IPS DF 4.7 (cell line): Measurements from ENCODE around the gene CCDC127.
"Not testable (repeated sequence)": the region's sequence is repeated elsewhere in the genome, so short reads cannot be mapped to it uniquely, and the experiment has no call there.

Experiments
- DNase-seq: peaks from one replicate; pipeline ENCODE4 v3.0.0-alpha.2; 2013; ENCODE audit warnings: low spot score; ENCODE audit errors: extremely low read depth

Gene CCDC127

DNA sequence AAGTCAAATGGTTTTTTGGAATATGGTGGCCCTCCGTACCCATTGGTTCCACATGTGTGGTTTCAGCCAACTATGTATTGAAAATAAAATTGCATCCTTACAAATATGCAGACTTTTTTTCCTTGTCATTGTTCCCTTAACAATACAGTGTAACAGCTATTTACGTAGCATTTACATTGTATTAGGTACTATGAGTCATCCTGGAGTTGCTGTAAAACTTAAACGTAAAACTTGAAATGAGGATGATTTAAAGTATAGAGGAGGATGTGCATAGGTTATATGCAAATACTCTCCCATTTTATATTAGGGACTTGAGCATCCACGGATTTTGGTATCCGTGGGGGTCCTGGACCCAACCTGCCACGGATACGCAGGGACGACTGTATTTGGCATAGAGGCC lies 16.5 kb upstream of the CCDC127 start:
- DNase-seq, result no peak

DNA sequence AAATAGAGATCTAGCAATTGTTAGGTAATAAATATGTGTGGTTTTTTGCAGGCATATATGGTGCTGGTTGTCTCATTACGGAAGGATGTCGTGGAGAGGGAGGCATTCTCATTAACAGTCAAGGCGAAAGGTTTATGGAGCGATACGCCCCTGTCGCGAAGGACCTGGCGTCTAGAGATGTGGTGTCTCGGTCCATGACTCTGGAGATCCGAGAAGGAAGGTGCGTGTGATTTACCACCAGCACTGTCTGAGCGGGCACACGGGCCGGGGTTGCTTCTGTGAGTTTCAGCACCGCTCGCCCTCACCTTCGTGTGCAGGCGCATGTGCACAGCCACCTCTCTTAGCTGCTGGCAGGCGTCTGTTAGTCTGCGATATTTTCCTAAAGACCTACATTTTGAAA lies 15.5 kb upstream of the CCDC127 start:
- DNase-seq, result not testable (repeated sequence)

GRCh38 chr5:231661-232060 lies 13.7 kb upstream of the CCDC127 start:
- no peak for DNase-seq

- DNase-seq, result no peak
Measured at GRCh38 chr5:230711-231110, 12.8 kb upstream of the CCDC127 start.

DNA sequence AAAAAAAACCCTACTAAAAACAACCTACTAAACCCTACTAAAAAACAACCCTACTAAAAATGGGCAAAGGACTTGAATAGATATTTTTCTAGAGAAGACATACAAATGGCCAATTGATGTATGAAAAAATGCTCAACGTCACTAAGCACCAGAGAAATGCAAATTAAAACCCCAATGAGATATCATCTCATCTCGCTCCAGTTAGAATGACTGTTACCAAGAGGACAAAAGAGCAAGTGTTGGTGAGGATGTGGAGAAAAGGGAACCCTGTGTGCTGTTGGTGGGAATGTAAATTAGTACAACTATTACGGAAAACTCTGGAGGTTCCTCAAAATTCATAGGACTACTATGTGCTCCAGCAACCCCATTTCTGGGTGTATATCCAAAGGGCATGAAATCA lies 10.9 kb upstream of the CCDC127 start:
- no peak for DNase-seq

GRCh38 chr5:227375-227774 lies 9.4 kb upstream of the CCDC127 start:
- not testable (repeated sequence) for DNase-seq

GRCh38 chr5:225334-225733 lies 7.4 kb upstream of the CCDC127 start:
- no peak for DNase-seq

- DNase-seq, result no peak
Measured at GRCh38 chr5:223791-224190, 5.8 kb upstream of the CCDC127 start.

GRCh38 chr5:222951-223715 lies 5.2 kb upstream of the CCDC127 start:
- not testable (repeated sequence) for DNase-seq

GRCh38 chr5:219991-220390 lies 2.0 kb upstream of the CCDC127 start:
- no peak for DNase-seq

- DNase-seq, result no peak
Measured at GRCh38 chr5:219460-219863, 1.5 kb upstream of the CCDC127 start.

- no peak for DNase-seq
Measured at GRCh38 chr5:218457-219291, 721 bp upstream of the CCDC127 start.

- not testable (repeated sequence) for DNase-seq
Measured at GRCh38 chr5:216076-216475, 1.9 kb downstream of the CCDC127 start.

- not testable (repeated sequence) for DNase-seq
Measured at GRCh38 chr5:215256-215655, 2.7 kb downstream of the CCDC127 start.

DNA sequence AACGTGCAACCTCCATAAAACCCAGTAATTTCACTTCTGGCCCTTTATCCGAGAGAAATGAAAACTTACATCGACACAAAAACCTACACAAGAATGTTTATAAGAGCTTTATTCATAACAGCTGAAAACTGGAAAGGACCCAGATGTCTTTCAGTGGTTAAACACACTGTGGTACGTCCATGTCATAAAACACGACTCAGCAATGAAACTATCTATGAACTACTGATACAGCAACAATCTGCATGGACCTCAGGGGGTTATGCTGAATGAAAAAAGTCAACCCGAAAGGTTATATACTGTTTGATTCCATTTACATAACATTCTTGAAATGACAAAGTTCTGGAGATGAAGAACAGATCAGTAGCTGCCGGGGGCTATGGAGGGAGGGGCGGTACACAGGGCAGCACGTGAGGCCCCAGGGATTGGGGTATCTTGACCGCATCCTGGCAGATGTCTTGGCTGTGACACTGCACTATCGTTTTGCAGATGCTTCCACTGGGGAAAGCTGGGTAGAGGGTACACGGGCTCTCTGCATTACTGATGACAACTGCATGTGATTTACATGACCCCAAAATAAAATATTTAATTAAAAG lies 4.1 kb downstream of the CCDC127 start:
- DNase-seq, result no peak

DNA sequence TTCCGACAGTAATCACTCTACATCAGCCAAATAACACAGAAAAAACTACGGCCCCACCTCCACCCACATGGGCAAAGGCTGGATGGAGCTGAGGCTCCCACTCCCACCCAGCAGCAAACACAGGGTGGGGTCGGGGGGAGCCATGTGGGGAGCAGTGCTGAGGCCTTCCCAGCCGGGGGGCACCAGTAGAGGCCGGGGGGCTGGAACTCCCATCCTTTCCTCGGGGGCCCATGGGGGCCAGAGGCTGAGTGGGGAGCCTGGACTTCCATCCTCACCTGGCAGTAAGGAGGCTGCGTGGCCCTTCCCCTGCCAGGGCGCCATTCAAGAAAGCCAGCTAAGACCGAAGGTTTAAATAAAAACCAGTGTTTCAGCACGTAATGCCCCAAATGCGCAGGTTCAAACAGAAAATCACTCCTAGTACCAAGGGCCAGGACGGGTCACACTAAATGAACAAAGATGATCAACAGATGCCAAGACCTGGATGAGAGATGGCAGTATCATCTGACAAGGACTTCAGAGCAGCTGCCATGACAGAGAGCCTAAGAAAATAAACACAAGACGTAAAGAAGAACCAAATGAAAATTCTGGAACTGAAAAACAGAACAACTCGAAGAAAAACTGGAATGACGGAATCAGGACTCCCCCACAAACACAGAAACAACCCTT lies 9.4 kb downstream of the CCDC127 start:
- no peak for DNase-seq

DNA sequence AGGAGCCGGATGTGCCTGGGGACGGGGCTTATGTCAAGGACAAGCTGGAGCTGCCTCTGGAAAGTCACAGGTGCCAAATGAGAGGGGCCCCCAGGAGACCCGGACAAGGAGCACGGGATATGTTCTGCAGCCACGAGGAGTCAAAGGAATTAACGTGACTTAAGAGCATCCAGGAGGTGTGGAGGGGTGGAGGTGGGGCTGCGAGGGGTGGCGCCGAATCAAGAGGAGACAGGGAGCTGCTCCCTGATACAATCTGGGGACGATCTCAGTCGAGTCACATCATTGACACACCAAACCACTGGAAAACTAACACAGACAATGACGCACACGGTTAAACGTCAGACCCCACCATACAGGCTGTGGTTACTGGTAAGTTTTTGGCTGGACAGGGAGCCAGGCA lies 10.4 kb downstream of the CCDC127 start:
- DNase-seq, result no peak

DNA sequence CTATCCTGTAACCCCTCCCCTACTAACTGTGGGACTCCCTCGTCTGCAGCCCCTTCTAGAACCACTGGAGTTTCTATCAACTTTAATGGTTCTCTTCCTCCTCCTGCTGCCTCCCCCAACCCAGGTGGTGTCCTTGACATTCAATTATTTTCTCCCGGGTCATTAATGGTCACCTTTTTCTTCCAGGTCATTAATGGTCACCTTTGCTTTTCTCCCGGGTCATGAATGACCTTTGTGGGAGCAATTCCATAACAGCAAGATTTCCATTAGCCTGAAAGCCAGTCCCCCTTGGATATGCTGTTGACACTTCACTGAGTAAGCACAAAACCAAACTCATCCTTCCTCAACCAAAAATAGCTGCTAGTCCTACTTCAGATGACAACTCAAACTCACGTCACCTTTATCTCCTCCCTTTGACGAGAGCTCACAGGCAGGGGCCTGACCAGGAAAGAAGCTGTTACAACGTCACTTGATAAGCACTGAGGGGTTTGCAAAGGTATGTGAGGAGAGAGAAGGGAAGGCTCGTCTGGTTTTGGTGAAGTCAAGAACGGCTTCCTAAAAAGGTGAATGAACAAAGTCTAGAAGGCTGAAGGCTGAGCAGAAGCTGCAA lies 10.9 kb downstream of the CCDC127 start:
- no peak for DNase-seq

GRCh38 chr5:206406-206805 lies 11.5 kb downstream of the CCDC127 start:
- no peak for DNase-seq

DNA sequence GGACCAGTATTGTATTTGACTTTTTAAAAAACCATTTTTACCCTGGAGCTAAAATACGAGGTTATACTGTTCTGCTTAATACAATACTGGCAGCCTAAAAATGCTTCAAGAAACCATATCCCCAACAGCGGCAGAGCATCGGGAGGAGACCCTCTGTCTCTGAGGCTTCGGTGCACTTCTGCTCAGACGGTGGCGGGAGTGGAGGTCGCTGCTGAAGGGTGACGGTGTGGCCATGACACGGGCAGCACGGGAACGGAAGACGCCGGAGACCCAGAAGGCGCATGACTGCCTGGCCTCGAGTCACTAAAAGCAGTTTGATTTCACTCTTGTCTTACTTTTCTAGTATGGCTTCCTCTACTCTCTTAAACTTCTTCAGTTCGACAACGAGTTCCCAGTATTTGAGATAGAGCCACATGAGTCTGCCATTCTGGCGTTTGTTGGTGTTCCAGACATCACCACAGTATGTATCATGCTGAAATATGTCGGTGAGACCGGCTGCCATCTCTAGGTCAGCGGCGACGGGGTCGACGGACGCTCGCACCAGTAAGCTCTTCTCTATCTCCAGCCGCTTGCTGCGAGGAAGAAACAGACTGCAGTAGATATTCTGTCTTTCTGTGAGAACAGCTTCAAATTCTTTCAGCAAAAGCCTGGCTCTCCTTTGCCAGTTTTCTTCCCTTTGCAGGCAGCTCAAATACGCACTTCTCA lies 12.8 kb downstream of the CCDC127 start:
- no peak for DNase-seq

- no peak for DNase-seq
Measured at GRCh38 chr5:204462-204861, 13.5 kb downstream of the CCDC127 start.
